ENCODE results near the gene RNF31.

- TF ChIP-seq CTCF (IDR thresholded peaks at IDR 0.05; ENCODE audit: low read depth, low read length) (no peak), EZH2phosphoT487 (IDR thresholded peaks at IDR 0.05; ENCODE audit: low read depth) (no peak)
Measured at GRCh38 chr14:24150993-24151392, 3.7 kb downstream of the RNF31 start.

Data from OCI-LY3 (cell line).